ENCODE measurements around the gene NTMT1.

NTMT1 gene

GRCh38 chr9:129623331-129623730 is 2.6 kb upstream of the NTMT1 start:
- Histone ChIP-seq H4K20me1 (ENCODE audit: insufficient read depth, low read length) (no peaks in the 10 kb centered on the region), H3K9me3 (ENCODE audit: low read length) (no peaks in the 10 kb centered on the region), H3K36me3 (ENCODE audit: insufficient read depth, low read length) (peaks cover 8% of the 10 kb centered on the region; the same call in 1 of the 2 replicates), H3K9me2 (ENCODE audit: low read depth, low read length) (no peaks in the 10 kb centered on the region), H3K4me3 (ENCODE audit: low read depth, low read length, poor library complexity, severe bottlenecking) (no peak overlapping the region), H3K27ac (ENCODE audit: low read depth, low read length, poor library complexity, severe bottlenecking) (no peak overlapping the region), H3F3A (ENCODE audit: insufficient read depth, low read length) (no peaks in the 10 kb centered on the region), H3K27me3 (ENCODE audit: insufficient read depth, low read length) (peaks cover 6% of the 10 kb centered on the region; the same call in 1 of the 2 replicates), H3K4me2 (ENCODE audit: low read length) (no peak overlapping the region), H3K79me2 (ENCODE audit: insufficient read depth, low read length) (peaks cover 21% of the 10 kb centered on the region), H2AFZ (ENCODE audit: low read length) (no peak overlapping the region), H3K4me1 (ENCODE audit: insufficient read depth, low read length, severe bottlenecking) (peaks cover 29% of the 10 kb centered on the region), H3K9ac (ENCODE audit: low read length) (no peak overlapping the region)
- TF ChIP-seq, protein P1, sequence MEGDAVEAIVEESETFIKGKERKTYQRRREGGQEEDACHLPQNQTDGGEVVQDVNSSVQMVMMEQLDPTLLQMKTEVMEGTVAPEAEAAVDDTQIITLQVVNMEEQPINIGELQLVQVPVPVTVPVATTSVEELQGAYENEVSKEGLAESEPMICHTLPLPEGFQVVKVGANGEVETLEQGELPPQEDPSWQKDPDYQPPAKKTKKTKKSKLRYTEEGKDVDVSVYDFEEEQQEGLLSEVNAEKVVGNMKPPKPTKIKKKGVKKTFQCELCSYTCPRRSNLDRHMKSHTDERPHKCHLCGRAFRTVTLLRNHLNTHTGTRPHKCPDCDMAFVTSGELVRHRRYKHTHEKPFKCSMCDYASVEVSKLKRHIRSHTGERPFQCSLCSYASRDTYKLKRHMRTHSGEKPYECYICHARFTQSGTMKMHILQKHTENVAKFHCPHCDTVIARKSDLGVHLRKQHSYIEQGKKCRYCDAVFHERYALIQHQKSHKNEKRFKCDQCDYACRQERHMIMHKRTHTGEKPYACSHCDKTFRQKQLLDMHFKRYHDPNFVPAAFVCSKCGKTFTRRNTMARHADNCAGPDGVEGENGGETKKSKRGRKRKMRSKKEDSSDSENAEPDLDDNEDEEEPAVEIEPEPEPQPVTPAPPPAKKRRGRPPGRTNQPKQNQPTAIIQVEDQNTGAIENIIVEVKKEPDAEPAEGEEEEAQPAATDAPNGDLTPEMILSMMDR (IDR thresholded peaks at IDR 0.05; ENCODE audit: low read length) = no peak
- TF ChIP-seq EZH2 (IDR thresholded peaks at IDR 0.05; ENCODE audit: borderline replicate concordance, low read length) = no peak

DNA sequence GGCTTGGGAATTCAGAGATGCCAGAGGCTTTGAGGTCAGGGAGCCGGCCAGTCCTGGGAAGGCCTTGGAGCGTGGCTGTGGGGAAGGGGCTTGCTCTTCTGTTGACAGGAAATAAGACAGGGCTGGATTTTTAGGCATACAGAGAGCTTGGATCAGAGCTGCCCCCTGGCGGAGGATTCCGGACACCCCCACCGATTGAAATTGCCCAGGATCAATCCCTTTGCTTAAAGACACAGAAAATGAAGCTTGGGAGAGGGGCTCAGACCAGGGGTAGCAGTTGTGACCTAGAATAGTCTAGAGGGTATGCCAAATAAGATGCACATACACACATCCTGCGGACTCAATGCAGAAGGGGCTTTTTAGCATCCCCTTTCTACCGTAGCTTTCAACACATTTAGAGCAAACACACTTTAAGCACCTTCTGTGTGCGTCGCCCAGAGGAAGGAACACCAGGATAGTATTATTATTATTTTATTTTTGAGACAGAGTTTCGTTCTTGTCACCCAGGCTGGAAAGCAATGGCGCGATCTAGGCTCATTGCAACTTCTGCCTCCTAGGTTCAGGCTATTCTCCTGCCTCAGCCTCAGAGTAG is 1.7 kb upstream of the NTMT1 start:
- H3K27ac ChIP-seq (ENCODE audit: low read depth, low read length, poor library complexity, severe bottlenecking) = peak overlapping the region; percentile 33
- peaks cover 37% of the 10 kb centered on the region for H3K4me1 ChIP-seq (ENCODE audit: insufficient read depth, low read length, severe bottlenecking)
- TF ChIP-seq EZH2 (IDR thresholded peaks at IDR 0.05; ENCODE audit: borderline replicate concordance, low read length) = no peak
- TF ChIP-seq, protein P1 (IDR thresholded peaks at IDR 0.05; ENCODE audit: low read length) = peak; percentile 79
- peaks cover 30% of the 10 kb centered on the region for H3K79me2 ChIP-seq (ENCODE audit: insufficient read depth, low read length)
- no peaks in the 10 kb centered on the region for H3K9me3 ChIP-seq (ENCODE audit: low read length)
- peaks cover 18% of the 10 kb centered on the region for H3K36me3 ChIP-seq (ENCODE audit: insufficient read depth, low read length)
- H3K9ac ChIP-seq (ENCODE audit: low read length) = no peak overlapping the region
- no peaks in the 10 kb centered on the region for H3K9me2 ChIP-seq (ENCODE audit: low read depth, low read length)
- no peak overlapping the region for H2AFZ ChIP-seq (ENCODE audit: low read length)
- no peaks in the 10 kb centered on the region for H3F3A ChIP-seq (ENCODE audit: insufficient read depth, low read length)
- H3K4me2 ChIP-seq (ENCODE audit: low read length) = peak overlapping the region; percentile 83; the same call in 1 of the 2 replicates
- no peaks in the 10 kb centered on the region for H4K20me1 ChIP-seq (ENCODE audit: insufficient read depth, low read length)
- H3K4me3 ChIP-seq (ENCODE audit: low read depth, low read length, poor library complexity, severe bottlenecking) = no peak overlapping the region
- peaks cover under 1% of the 10 kb centered on the region; the same call in 1 of the 2 replicates for H3K27me3 ChIP-seq (ENCODE audit: insufficient read depth, low read length)

DNA sequence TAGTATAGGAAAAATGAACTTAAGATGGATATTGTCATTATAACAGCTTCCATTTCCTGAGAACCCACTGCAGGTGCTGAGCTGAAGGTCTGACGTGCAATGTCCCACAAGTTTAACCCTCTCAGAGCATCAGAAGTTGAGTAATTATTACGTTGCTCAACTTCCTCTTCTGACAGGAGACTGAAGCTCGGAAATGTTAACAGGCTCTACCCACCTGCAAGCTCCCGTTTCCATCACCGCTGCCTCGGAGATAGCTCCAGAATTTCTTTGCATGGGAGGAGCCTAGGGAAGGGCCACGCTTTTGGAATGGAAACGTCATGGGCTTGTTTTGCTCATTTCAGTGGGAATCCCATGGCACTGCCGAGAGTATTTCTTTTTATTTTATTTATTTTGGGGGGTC is 1.0 kb upstream of the NTMT1 start:
- Histone ChIP-seq H3K9me2 (ENCODE audit: low read depth, low read length) (no peaks in the 10 kb centered on the region), H3K36me3 (ENCODE audit: insufficient read depth, low read length) (peaks cover 25% of the 10 kb centered on the region), H3K27ac (ENCODE audit: low read depth, low read length, poor library complexity, severe bottlenecking) (peak overlapping the region; percentile 33), H2AFZ (ENCODE audit: low read length) (no peak overlapping the region), H3K9ac (ENCODE audit: low read length) (peak overlapping the region; percentile 93; the same call in 1 of the 2 replicates), H3K4me1 (ENCODE audit: insufficient read depth, low read length, severe bottlenecking) (peaks cover 40% of the 10 kb centered on the region), H3F3A (ENCODE audit: insufficient read depth, low read length) (no peaks in the 10 kb centered on the region), H4K20me1 (ENCODE audit: insufficient read depth, low read length) (no peaks in the 10 kb centered on the region), H3K27me3 (ENCODE audit: insufficient read depth, low read length) (no peaks in the 10 kb centered on the region), H3K9me3 (ENCODE audit: low read length) (no peaks in the 10 kb centered on the region), H3K4me3 (ENCODE audit: low read depth, low read length, poor library complexity, severe bottlenecking) (peak overlapping the region; percentile 86), H3K79me2 (ENCODE audit: insufficient read depth, low read length) (peaks cover 37% of the 10 kb centered on the region), H3K4me2 (ENCODE audit: low read length) (peak overlapping the region; percentile 83)
- TF ChIP-seq EZH2 (IDR thresholded peaks at IDR 0.05; ENCODE audit: borderline replicate concordance, low read length) = no peak
- TF ChIP-seq, protein P1 (IDR thresholded peaks at IDR 0.05; ENCODE audit: low read length) = no peak
